ENCODE measurements around the gene SNAPC1. TPM values are rescaled to one million over a fixed set of nuclear protein-coding genes. Genes with fewer than 3 reads are reported as not detected.

SNAPC1 gene
- polyA plus RNA-seq, 2 of the 4 experiments (the other 2 are of a cell fraction), result 22.8 to 30.5 TPM

GRCh38 chr14:61733972-61734371 lies 28.2 kb upstream of the SNAPC1 start:
- ChIA-PET POLR2A (no interaction called here), CTCF (interaction anchor here (0.8 to 2.0 kb wide), 8 partner anchors 8 to 273 kb away, joined by 3 to 5 read pairs (median 4); partner anchors contain the start of gene SNAPC1)
- TF ChIP-seq ESRRA (IDR thresholded peaks at IDR 0.05; ENCODE audit: borderline replicate concordance, low read length), result no peak
- TF ChIP-seq FOXS1 (CRISPR knock-in tag; IDR thresholded peaks at IDR 0.05), result no peak
- no peak for TF ChIP-seq CHD4 (IDR thresholded peaks at IDR 0.05; ENCODE audit: borderline replicate concordance)
- TF ChIP-seq NFE2L2 (conservative IDR thresholded peaks at IDR 0.05; ENCODE audit: low read length), result no peak
- no peak for TF ChIP-seq FOSL2 (IDR thresholded peaks at IDR 0.05)
- TF ChIP-seq FOSL2 (CRISPR knock-in tag; IDR thresholded peaks at IDR 0.05), result 0 out of 2 replicates have a peak, but pooled peaks have one; percentile 2
- no peak for TF ChIP-seq USF2 (IDR thresholded peaks at IDR 0.05)
- 0 out of 5 replicates have a peak, but pooled peaks of 1 of the 2 experiments have one; percentile 35 for TF ChIP-seq JUN (IDR thresholded peaks at IDR 0.05)
- TF ChIP-seq SREBF2 (IDR thresholded peaks at IDR 0.05), result no peak
- no peak for TF ChIP-seq CEBPB (IDR thresholded peaks at IDR 0.05)
- no peak for TF ChIP-seq CBX2 (IDR thresholded peaks at IDR 0.05; ENCODE audit: borderline replicate concordance, low read depth)
- WGBS (ENCODE audit: missing lambda C conversion rate), result 78% methylated on average over 2 of the region's 2 CpGs
- Histone ChIP-seq H3K9me3 (no peaks in the 10 kb centered on the region), H3K4me3 (no peak overlapping the region), H3K27ac (no peak overlapping the region), H3K4me1 (peaks cover 86% of the 10 kb centered on the region), H3K4me2 (no peak overlapping the region)
- ATAC-seq (0 out of 6 replicates have a peak, but pooled peaks of 1 of the 2 experiments have one; percentile 15), DNase-seq (ENCODE audit: low read depth in 1 of 2, low spot score in 1 of 2) (no peak), FAIRE-seq (no peak)

GRCh38 chr14:61736751-61737150 lies 25.5 kb upstream of the SNAPC1 start:
- ATAC-seq (0 out of 6 replicates have a peak, but pooled peaks of 1 of the 2 experiments have one; percentile 4), DNase-seq (ENCODE audit: low read depth in 1 of 2, low spot score in 1 of 2) (no peak), FAIRE-seq (peak; percentile 78)
- ChIA-PET CTCF (interaction anchor here (0.8 to 1.4 kb wide), 2 partner anchors 31 to 200 kb away, joined by 3 to 4 read pairs; no protein-coding TSS in a partner anchor), POLR2A (interaction anchor here (1.5 kb wide), 1 partner anchor 42 kb away, joined by 4 read pairs; the partner anchor contains the start of gene HIF1A)
- no peaks in the 10 kb centered on the region for H3K9me3 ChIP-seq
- no peak for TF ChIP-seq HDAC2 (IDR thresholded peaks at IDR 0.05)
- TF ChIP-seq MAFK (IDR thresholded peaks at IDR 0.05; ENCODE audit: partially characterized antibody), result peak; percentile 50
- TF ChIP-seq MAZ (IDR thresholded peaks at IDR 0.05; ENCODE audit: borderline replicate concordance, low read depth, low read length), result no peak
- no peak for TF ChIP-seq USF2 (IDR thresholded peaks at IDR 0.05)
- TF ChIP-seq RFX5 (IDR thresholded peaks at IDR 0.05), result no peak
- TF ChIP-seq JUNB (IDR thresholded peaks at IDR 0.05), result no peak
- no peak for TF ChIP-seq HMGXB4 (CRISPR knock-in tag; IDR thresholded peaks at IDR 0.05; ENCODE audit: borderline replicate concordance)
- no peak for TF ChIP-seq KDM5A (IDR thresholded peaks at IDR 0.05)
- WGBS (ENCODE audit: missing lambda C conversion rate), result 37% methylated on average over 4 of the region's 4 CpGs
- no peak overlapping the region for H3K4me3 ChIP-seq
- peak overlapping the region; percentile 21 to 75; a peak in 4 of 6 replicates for H3K27ac ChIP-seq
- H3K4me1 ChIP-seq, result peaks cover 64% of the 10 kb centered on the region
- peak overlapping the region; percentile 29 for H3K4me2 ChIP-seq

- 95% methylated on average over 5 of the region's 5 CpGs for WGBS (ENCODE audit: missing lambda C conversion rate)
- Histone ChIP-seq H3K4me2 (no peak overlapping the region), H3K9me3 (no peaks in the 10 kb centered on the region), H3K4me1 (peaks cover 54% of the 10 kb centered on the region), H3K27ac (0 out of 6 replicates have a peak overlapping the region, but pooled peaks of 1 of the 2 experiments have one; percentile 19), H3K4me3 (no peak overlapping the region)
- no peak for DNase-seq (ENCODE audit: low read depth in 1 of 2, low spot score in 1 of 2)
- ChIA-PET POLR2A (no interaction called here), CTCF (interaction anchor here (2.5 kb wide), 1 partner anchor 262 kb away, joined by 8 read pairs; no protein-coding TSS in a partner anchor)
- FAIRE-seq, result no peak
- no peak for ATAC-seq
- no peak for TF ChIP-seq HOXB13 (CRISPR knock-in tag; IDR thresholded peaks at IDR 0.05; ENCODE audit: low read depth)
- TF ChIP-seq RCOR1 (IDR thresholded peaks at IDR 0.05; ENCODE audit: low read depth, low read length), result no peak
- TF ChIP-seq ATOH8 (CRISPR knock-in tag; IDR thresholded peaks at IDR 0.05; ENCODE audit: low read depth), result no peak
- TF ChIP-seq JUNB (IDR thresholded peaks at IDR 0.05), result no peak
- no peak for TF ChIP-seq NR3C1 (IDR thresholded peaks at IDR 0.05)
- TF ChIP-seq TFCP2L1 (CRISPR knock-in tag; IDR thresholded peaks at IDR 0.05), result no peak
- TF ChIP-seq HOXA7 (CRISPR knock-in tag; IDR thresholded peaks at IDR 0.05), result no peak
- no peak for TF ChIP-seq REST (IDR thresholded peaks at IDR 0.05)
- no peak for TF ChIP-seq USF2 (IDR thresholded peaks at IDR 0.05)
Measured at GRCh38 chr14:61737915-61738314, 24.3 kb upstream of the SNAPC1 start.
